NB4 (cell line): ENCODE results near the gene MYO1F.

Experiments used
- POLR2A ChIP-seq: IDR thresholded peaks from 2 replicates; pipeline ENCODE4 v1.6.1; 2011; ENCODE audit warnings: mild to moderate bottlenecking; ENCODE audit not compliant: insufficient read length; ENCODE audit errors: extremely low read depth
- TF ChIP-seq, protein P1 (sequence below): IDR thresholded peaks from one replicate; pipeline ENCODE4 v1.5.1; 2012; ENCODE audit warnings: low read depth, low read length
- TF ChIP-seq, protein P2 (sequence below): IDR thresholded peaks from 2 replicates; pipeline ENCODE4 v1.6.1; 2011; ENCODE audit warnings: low read depth, low read length

DNA sequence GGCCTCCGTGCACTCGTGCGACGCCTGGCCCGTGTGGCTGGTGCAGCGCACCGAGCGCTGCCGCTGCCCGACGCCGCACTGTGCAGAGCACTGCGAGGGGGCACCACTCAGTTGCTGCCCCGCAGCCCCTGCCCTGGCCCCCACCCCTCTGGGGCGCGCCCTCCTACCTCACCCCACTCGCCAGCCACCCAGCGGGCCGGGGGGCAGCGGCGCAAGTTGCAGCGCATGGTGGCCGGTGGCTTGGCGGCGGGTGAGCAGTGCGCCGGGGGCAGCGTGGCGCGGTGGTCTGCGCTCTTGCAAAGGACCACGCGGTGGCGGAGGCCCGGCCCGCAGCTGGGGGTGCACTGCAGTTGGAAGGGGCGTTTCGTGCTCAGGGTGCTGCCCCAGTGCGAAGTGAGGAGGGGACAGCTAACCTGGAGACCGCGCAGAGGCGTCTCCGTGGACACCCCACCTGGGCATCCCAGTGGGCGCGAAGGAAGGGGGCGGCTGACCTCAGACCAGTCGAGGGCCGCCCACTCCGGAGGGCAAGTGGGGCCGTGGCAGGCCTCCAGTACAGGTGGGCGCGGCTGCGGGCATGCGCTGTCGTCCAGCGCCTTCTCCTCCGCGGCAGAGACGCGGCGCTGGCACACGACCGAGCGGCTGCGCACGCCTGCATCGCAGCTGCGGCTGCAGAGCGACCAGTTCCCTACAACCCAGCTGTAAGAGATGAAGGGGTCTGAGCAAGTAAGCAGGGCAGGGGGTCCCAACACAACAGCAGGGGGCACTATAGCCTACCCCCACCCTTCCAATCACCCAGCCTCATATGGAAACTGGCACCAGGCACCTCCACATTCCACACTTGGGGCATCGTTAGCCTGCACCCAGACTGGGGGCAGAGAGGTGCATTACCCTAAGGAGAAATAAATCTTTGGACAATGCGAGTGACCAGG lies 8.0 kb upstream of the MYO1F start:
- TF ChIP-seq POLR2A = no peak
- TF ChIP-seq, protein P1, sequence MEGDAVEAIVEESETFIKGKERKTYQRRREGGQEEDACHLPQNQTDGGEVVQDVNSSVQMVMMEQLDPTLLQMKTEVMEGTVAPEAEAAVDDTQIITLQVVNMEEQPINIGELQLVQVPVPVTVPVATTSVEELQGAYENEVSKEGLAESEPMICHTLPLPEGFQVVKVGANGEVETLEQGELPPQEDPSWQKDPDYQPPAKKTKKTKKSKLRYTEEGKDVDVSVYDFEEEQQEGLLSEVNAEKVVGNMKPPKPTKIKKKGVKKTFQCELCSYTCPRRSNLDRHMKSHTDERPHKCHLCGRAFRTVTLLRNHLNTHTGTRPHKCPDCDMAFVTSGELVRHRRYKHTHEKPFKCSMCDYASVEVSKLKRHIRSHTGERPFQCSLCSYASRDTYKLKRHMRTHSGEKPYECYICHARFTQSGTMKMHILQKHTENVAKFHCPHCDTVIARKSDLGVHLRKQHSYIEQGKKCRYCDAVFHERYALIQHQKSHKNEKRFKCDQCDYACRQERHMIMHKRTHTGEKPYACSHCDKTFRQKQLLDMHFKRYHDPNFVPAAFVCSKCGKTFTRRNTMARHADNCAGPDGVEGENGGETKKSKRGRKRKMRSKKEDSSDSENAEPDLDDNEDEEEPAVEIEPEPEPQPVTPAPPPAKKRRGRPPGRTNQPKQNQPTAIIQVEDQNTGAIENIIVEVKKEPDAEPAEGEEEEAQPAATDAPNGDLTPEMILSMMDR = peak; percentile 20
- TF ChIP-seq, protein P2, sequence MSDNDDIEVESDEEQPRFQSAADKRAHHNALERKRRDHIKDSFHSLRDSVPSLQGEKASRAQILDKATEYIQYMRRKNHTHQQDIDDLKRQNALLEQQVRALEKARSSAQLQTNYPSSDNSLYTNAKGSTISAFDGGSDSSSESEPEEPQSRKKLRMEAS = no peak
